IMR-90 (cell line): ENCODE measurements around the gene FYB2. TPM values are rescaled to one million over a fixed set of nuclear protein-coding genes. Genes with fewer than 3 reads are reported as not detected.
"Not testable (repeated sequence)": the region's sequence is repeated elsewhere in the genome, so short reads cannot be mapped to it uniquely, and the experiment has no call there.

Source experiments
- ATAC-seq: fragments of 200-7000 bp; cut with Tn5 transposase; 2 replicates; pipeline ENCODE4 v1.9.1; 2020; ENCODE audit warnings: low read depth, mild to moderate bottlenecking, moderate library complexity
- BruUV-seq: library from RNA; stranded (reverse); fragments of 400-500 nt; replicated peaks from 2 replicates; lab custom pipeline; 2021; lab: Mats Ljungman, UMichigan
- CTCF ChIA-PET: fragments of 300-600 bp; formaldehyde crosslinking; extraction: SDS; loops from one replicate; lab custom pipeline; 2021; ENCODE audit warnings: antibody characterized with exemption; lab: Yijun Ruan, JAX
- POLR2A ChIA-PET: fragments of 300-600 bp; sonication (Branson Sonifier 250); formaldehyde crosslinking; loops from one replicate; lab custom pipeline; 2022; ENCODE audit warnings: antibody characterized with exemption; ENCODE audit not compliant: unreplicated experiment; lab: Charles Lee
- DNase-seq: peaks from one replicate; pipeline ENCODE4 v3.0.0; 2013
- H2AFZ ChIP-seq: replicated peaks from 2 replicates; pipeline ENCODE3; 2013; ENCODE audit warnings: low read length, mild to moderate bottlenecking; ENCODE audit not compliant: poor library complexity
- H2AK5ac ChIP-seq: 2 replicates; pipeline ENCODE4 v1.6.1; 2013; ENCODE audit warnings: low read depth, low read length, inconsistent platforms
- H2AK9ac ChIP-seq: replicated peaks from 2 replicates; pipeline ENCODE3; 2013; ENCODE audit warnings: mild to moderate bottlenecking, low read depth, low read length, moderate library complexity; ENCODE audit not compliant: poor library complexity
- H2BK120ac ChIP-seq: 2 replicates; pipeline ENCODE4 v1.6.1; 2013; ENCODE audit warnings: low read depth, low read length, inconsistent platforms
- H2BK15ac ChIP-seq: 3 replicates; pipeline ENCODE4 v1.6.1; 2013; ENCODE audit warnings: low read depth, low read length, inconsistent platforms
- H2BK20ac ChIP-seq: 2 replicates; pipeline ENCODE4 v1.6.1; 2013; ENCODE audit warnings: low read depth, mild to moderate bottlenecking, inconsistent platforms, low read length, moderate library complexity
- H2BK5ac ChIP-seq: 2 replicates; pipeline ENCODE4 v1.6.1; 2013; ENCODE audit warnings: mild to moderate bottlenecking, low read depth, low read length, inconsistent platforms; ENCODE audit not compliant: poor library complexity, severe bottlenecking
- H3K14ac ChIP-seq: replicated peaks from 2 replicates; pipeline ENCODE4 v1.6.1; 2013; ENCODE audit warnings: low read depth, low read length, inconsistent platforms
- H3K18ac ChIP-seq: 2 replicates; pipeline ENCODE4 v1.6.1; 2013; ENCODE audit warnings: low read depth, low read length, control low read depth
- H3K23ac ChIP-seq: 2 replicates; pipeline ENCODE4 v1.6.1; 2013; ENCODE audit warnings: low read depth, low read length, inconsistent platforms
- H3K27ac ChIP-seq: 2 replicates; pipeline ENCODE4 v1.5.1; 2013; ENCODE audit warnings: mild to moderate bottlenecking, control low read depth, low read length; ENCODE audit not compliant: insufficient read depth
- H3K27me3 ChIP-seq: 2 replicates; pipeline ENCODE4 v1.6.1; 2013; ENCODE audit warnings: low read length; ENCODE audit not compliant: control insufficient read depth, insufficient read depth
- H3K36me3 ChIP-seq: 2 replicates; pipeline ENCODE4 v1.6.1; 2013; ENCODE audit warnings: low read length, mixed read lengths; ENCODE audit not compliant: control insufficient read depth, insufficient read depth
- H3K4ac ChIP-seq: 2 replicates; pipeline ENCODE4 v1.6.1; 2013; ENCODE audit warnings: low read depth, low read length, inconsistent platforms
- H3K4me1 ChIP-seq: 2 replicates; pipeline ENCODE4 v1.6.1; 2013; ENCODE audit warnings: low read length, mixed read lengths; ENCODE audit not compliant: control insufficient read depth, insufficient read depth
- H3K4me2 ChIP-seq: 2 replicates; pipeline ENCODE4 v1.6.1; 2013; ENCODE audit warnings: low read depth, mild to moderate bottlenecking, control low read depth, low read length, moderate library complexity
- H3K4me3 ChIP-seq: 2 replicates; pipeline ENCODE4 v1.5.1; 2013; ENCODE audit warnings: low read depth, mild to moderate bottlenecking, control low read depth, low read length, moderate library complexity; ENCODE audit not compliant: insufficient read depth
- H3K56ac ChIP-seq: 2 replicates; pipeline ENCODE4 v1.6.1; 2013; ENCODE audit warnings: low read length, inconsistent platforms; ENCODE audit not compliant: insufficient read depth; ENCODE audit errors: extremely low read depth
- H3K79me1 ChIP-seq, 2 experiments: 2 replicates each; pipeline ENCODE4 v1.6.1; 2013; ENCODE audit warnings: low read length in 2 of 2, inconsistent platforms in 1 of 2, low read depth in 1 of 2
- H3K9ac ChIP-seq: 2 replicates; pipeline ENCODE4 v1.6.1; 2013; ENCODE audit warnings: low read depth, low read length, control low read depth
- H3K9me1 ChIP-seq: 2 replicates; pipeline ENCODE4 v1.6.1; 2013; ENCODE audit warnings: low read length, inconsistent platforms; ENCODE audit not compliant: insufficient read depth
- H3K9me3 ChIP-seq: 2 replicates; pipeline ENCODE4 v1.6.1; 2013; ENCODE audit warnings: low read length; ENCODE audit not compliant: control insufficient read depth, insufficient read depth
- H4K20me1 ChIP-seq: 2 replicates; pipeline ENCODE4 v1.6.1; 2013; ENCODE audit warnings: low read length, inconsistent platforms; ENCODE audit not compliant: insufficient read depth
- H4K5ac ChIP-seq: 2 replicates; pipeline ENCODE4 v1.6.1; 2013; ENCODE audit warnings: mild to moderate bottlenecking, low read depth, low read length, control low read depth
- H4K8ac ChIP-seq, 2 experiments: 2 replicates each; pipeline ENCODE4 v1.6.1; 2013; ENCODE audit warnings: low read depth in 2 of 2, low read length in 2 of 2, control low read depth in 1 of 2, inconsistent platforms in 1 of 2
- H4K91ac ChIP-seq: 2 replicates; pipeline ENCODE4 v1.6.1; 2013; ENCODE audit warnings: low read depth, low read length, inconsistent platforms; ENCODE audit not compliant: insufficient read depth
- FOS ChIP-seq: fragments of 150-350 bp; IDR thresholded peaks from 2 replicates; pipeline ENCODE4 v1.6.1; 2016; ENCODE audit warnings: low read depth, low read length
- NFE2L2 ChIP-seq: fragments of 150-350 bp; IDR thresholded peaks from 2 replicates; pipeline ENCODE4 v1.6.1; 2016; ENCODE audit warnings: low read depth, mild to moderate bottlenecking, low read length
- RFX5 ChIP-seq: IDR thresholded peaks from 2 replicates; pipeline ENCODE4 v1.8.0; 2012; ENCODE audit warnings: low read depth, mild to moderate bottlenecking, low read length, moderate library complexity
- WGBS, 2 experiments: methylation state at CpG; one replicate each; pipeline versions ENCODE4 v1.1.5 to v1.1.7; 2013; ENCODE audit warnings: missing lambda C conversion rate in 2 of 2; ENCODE audit not compliant: insufficient read length in 1 of 2; ENCODE audit errors: extremely low coverage in 2 of 2; 5-methylcytosine and 5-hydroxymethylcytosine counted together
- dilution Hi-C: fragments of 300-500 bp; cut with HindIII; formaldehyde crosslinking; loops from one replicate; pipeline ENCODE4 v1.14.3; 2018; ENCODE audit warnings: low sequenced_read_pairs; ENCODE audit not compliant: unreplicated experiment
- in situ Hi-C: fragments of 300-500 bp; cut with MboI; formaldehyde crosslinking; loops from 3 replicates; pipeline ENCODE4 v1.14.3; 2019; ENCODE audit warnings: low sequenced_read_pairs, inconsistent platforms, mixed read lengths
- intact Hi-C: fragments of 100-400 bp; cut with micrococcal nuclease; formaldehyde crosslinking; loops from 2 replicates; pipeline ENCODE4 v1.10.0; 2022
- polyA plus RNA-seq, 3 experiments: library from polyadenylated mRNA; depleted of rRNA; stranded (reverse); fragments of >200 nt; gene quantifications; 2 replicates each; pipeline ENCODE4 v1.2.3, GENCODE V29; 2012; ENCODE audit warnings: low replicate concordance in 1 of 3
- total RNA-seq: library from RNA; depleted of rRNA; stranded (reverse); fragments of >200 nt; gene quantifications from 2 replicates; pipeline ENCODE4 v1.2.3, GENCODE V29; 2012

The FYB2 gene
- total and polyA plus RNA-seq, 2 of the 4 experiments (the other 2 are of a cell fraction), result under 0.01 TPM; not detected in 1

DNA sequence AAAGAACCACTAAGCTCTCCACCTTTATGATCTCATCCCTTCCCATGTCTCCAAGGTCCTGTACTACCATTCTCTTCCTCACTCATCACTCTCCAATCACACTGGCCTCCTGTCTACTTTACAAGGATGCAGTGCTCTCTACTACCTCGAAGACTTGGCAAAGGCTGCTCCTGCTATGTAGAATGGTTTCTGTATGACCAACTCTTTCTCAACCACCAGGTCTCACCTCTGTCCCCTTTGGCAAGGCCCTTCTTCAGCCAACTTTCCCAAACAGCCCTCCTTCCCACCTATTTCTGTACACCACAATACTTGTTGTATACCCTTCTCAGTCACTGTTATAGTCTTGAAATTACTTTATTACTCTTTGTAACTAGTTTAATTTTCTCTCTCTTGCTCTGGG, 41.2 kb downstream of the FYB2 start:
- CTCF ChIA-PET, result no interaction called here
- no peak overlapping the region for H3K23ac ChIP-seq
- no peak overlapping the region for H4K91ac ChIP-seq

DNA sequence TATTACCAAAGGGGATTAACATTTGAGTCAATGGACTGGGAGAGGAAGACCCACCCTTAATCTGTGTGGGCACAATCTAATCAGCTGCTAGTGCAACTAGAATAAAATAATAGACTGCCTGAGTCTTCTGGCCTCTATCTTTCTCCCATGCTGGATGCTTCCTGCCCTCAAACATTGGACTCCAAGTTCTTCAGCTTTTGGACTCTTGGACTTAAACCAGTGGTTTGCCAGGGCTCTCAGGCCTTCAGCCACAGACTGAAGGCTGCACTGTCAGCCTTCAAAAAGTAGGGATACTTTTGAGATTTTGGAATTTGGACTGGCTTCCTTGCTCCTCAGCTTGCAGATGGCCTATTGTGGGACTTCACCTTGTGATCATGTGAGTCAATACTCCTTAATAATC, 44.5 kb downstream of the FYB2 start:
- H3K9me1 ChIP-seq, H3K9ac ChIP-seq, H2AK9ac ChIP-seq, ATAC-seq, H2BK20ac ChIP-seq, H3K14ac ChIP-seq, H2BK5ac ChIP-seq, intact Hi-C loops, H3K36me3 ChIP-seq, H4K5ac ChIP-seq, H3K79me1 ChIP-seq, H2BK15ac ChIP-seq, H3K27ac ChIP-seq, dilution Hi-C loops, H4K91ac ChIP-seq, CTCF ChIA-PET, H3K23ac ChIP-seq, H3K9me3 ChIP-seq, H3K56ac ChIP-seq, H3K4me2 ChIP-seq, in situ Hi-C loops, H3K4ac ChIP-seq, H3K27me3 ChIP-seq, H3K4me3 ChIP-seq, H4K8ac ChIP-seq, H3K4me1 ChIP-seq, H2AFZ ChIP-seq, BruUV-seq, H2BK120ac ChIP-seq, H4K20me1 ChIP-seq, POLR2A ChIA-PET, H2AK5ac ChIP-seq, H3K18ac ChIP-seq, DNase-seq: not testable (repeated sequence)

More for the DNA sequence above, 41.2 kb downstream of the FYB2 start:
- Histone ChIP-seq H3K4ac (no peak overlapping the region), H3K9me3 (no peaks in the 10 kb centered on the region), H2AK5ac (no peak overlapping the region), H4K5ac (no peak overlapping the region), H3K79me1 (no peaks in the 10 kb centered on the region), H3K9ac (no peak overlapping the region), H3K4me1 (no peaks in the 10 kb centered on the region), H2BK120ac (no peak overlapping the region), H2BK15ac (no peak overlapping the region), H4K20me1 (no peaks in the 10 kb centered on the region), H2BK20ac (no peak overlapping the region), H4K8ac (no peak overlapping the region), H3K14ac (no peak overlapping the region), H2AK9ac (no peak overlapping the region), H3K56ac (no peak overlapping the region), H3K4me2 (no peak overlapping the region), H3K27ac (no peak overlapping the region), H3K9me1 (no peaks in the 10 kb centered on the region), H3K27me3 (no peaks in the 10 kb centered on the region), H2BK5ac (no peak overlapping the region), H3K4me3 (no peak overlapping the region), H3K36me3 (no peaks in the 10 kb centered on the region), H2AFZ (no peak overlapping the region), H3K18ac (no peak overlapping the region)
- ATAC-seq, result no peak
- BruUV-seq, result no TSS peak
- in situ Hi-C loops (no loop called here), dilution Hi-C loops (no loop called here), intact Hi-C loops (no loop called here)
- POLR2A ChIA-PET, result no interaction called here
- DNase-seq, result no peak
- 43% methylated on average over 1 of the region's 1 CpG; no CpG with 5 or more reads in 1 of the 2 experiments for WGBS, 2 experiments
- TF ChIP-seq RFX5, result no peak
- no peak for TF ChIP-seq FOS
- TF ChIP-seq NFE2L2, result no peak
